Left hindlimb (tissue), 1 donor: Measurements from ENCODE around the gene RPS23.

Experiments used
- DNase-seq: peaks from one replicate; pipeline ENCODE4 v3.0.0-alpha.2; 2018

The RPS23 gene

DNA sequence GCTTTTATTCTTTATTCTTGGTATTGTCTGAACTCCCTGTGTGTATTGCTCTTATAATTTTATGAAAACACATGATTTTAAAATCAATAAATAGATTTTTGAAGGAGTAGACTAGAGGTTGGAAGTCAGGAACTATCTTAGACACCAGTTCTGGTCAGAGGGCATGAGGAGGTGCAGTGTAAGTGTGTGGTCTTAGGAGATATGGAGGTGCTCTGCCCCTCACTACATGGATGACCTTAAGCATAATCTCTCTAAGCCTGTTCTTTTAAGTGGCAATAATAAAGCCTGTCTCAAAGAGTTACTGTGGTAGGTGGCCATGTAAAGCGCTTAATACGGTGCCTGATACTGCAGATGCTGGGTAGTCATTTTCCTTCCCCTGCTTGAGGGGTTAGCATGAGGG lies 34.0 kb downstream of the RPS23 start:
- DNase-seq: no peak

DNA sequence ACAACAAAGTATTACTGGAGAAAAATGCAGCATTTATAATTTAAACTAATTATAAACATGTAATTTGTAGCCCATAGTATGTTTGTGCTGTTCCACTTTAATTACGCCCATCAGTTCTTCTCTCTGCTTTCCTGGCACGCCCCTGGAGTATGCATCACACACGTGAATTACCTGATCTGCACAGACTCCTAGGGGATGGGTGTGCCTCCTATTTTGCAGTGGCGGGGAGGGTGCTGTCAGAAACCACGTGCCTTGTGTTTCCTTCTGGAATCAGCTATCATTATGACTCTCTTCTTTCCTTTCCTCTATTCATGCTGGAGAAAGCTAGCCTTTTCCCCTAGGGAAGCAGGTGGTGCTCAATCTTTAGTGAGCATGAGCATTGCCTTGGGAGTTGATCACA lies 43.3 kb downstream of the RPS23 start:
- DNase-seq: no peak

DNA sequence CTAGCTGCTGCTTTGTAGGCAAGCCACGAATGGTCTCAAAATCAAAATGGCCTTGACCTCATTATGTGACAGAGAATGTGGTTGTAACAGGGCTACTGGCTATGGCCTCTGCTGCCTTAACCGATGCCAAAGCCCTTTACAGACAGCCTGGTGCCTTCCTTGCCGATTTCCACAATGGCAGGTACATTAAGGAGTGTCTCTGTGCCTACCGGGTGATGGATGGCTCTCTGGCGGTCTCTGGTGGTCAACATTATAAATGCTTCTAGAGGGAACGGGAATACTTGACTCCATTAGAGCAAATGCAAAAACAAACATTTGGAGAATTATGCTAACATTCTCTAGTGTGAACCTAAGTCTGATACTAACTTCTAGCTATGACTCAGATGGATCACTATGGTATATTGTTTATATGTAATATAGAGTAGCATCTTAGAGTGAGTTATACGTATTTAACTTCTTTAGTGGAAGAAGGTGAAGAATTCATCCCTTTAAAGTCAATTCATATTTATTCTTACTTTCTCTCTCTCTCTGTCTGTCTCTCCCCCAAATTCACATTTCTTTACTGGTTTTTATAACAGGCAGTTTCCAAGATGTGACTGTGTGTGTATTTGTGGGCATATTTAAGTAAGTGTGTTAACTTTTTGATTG lies 52.5 kb downstream of the RPS23 start:
- DNase-seq: peak; percentile 55
